Mesenchymal stem cell (in vitro differentiated cells and primary cell): Measurements from ENCODE around the gene NTSR1.
A peak's percentile ranks its signal among the peaks of the same experiment; 100 is the strongest.

Source experiments
- DNase-seq: peaks from one replicate; pipeline ENCODE4 v3.0.0-alpha.2; 2013
- H2AFZ ChIP-seq: one replicate; pipeline ENCODE4 v1.6.1; 2013; ENCODE audit warnings: low read depth, mild to moderate bottlenecking, control low read depth, inconsistent platforms, low read length, moderate library complexity
- H2AK5ac ChIP-seq: 2 replicates; pipeline ENCODE4 v1.6.1; 2013; ENCODE audit warnings: low read length, moderate library complexity, mild to moderate bottlenecking, inconsistent platforms; ENCODE audit not compliant: severe bottlenecking
- H2BK120ac ChIP-seq: one replicate; pipeline ENCODE4 v1.6.1; 2013; ENCODE audit warnings: low read depth, mild to moderate bottlenecking, inconsistent platforms, low read length, moderate library complexity
- H2BK12ac ChIP-seq, 2 experiments: one replicate each; pipeline ENCODE4 v1.6.1; 2013; ENCODE audit warnings: inconsistent platforms in 2 of 2, low read length in 2 of 2, mild to moderate bottlenecking in 2 of 2, moderate library complexity in 2 of 2, control low read depth in 1 of 2
- H2BK15ac ChIP-seq: one replicate; pipeline ENCODE4 v1.6.1; 2013; ENCODE audit warnings: mild to moderate bottlenecking, low read depth, inconsistent platforms; ENCODE audit not compliant: poor library complexity, severe bottlenecking
- H2BK5ac ChIP-seq: 2 replicates; pipeline ENCODE4 v1.6.1; 2013; ENCODE audit warnings: low read depth, mild to moderate bottlenecking, low read length, control low read depth, inconsistent platforms; ENCODE audit not compliant: poor library complexity, severe bottlenecking
- H3K14ac ChIP-seq, 2 experiments: one replicate each; pipeline ENCODE4 v1.6.1; 2013; ENCODE audit warnings: inconsistent platforms in 2 of 2, low read length in 2 of 2, control low read depth in 1 of 2, mild to moderate bottlenecking in 1 of 2, moderate library complexity in 1 of 2
- H3K18ac ChIP-seq, 2 experiments: one replicate each; pipeline ENCODE4 v1.6.1; 2013; ENCODE audit warnings: inconsistent platforms in 2 of 2, low read length in 2 of 2, control low read depth in 1 of 2, low read depth in 1 of 2, mild to moderate bottlenecking in 1 of 2
- H3K23ac ChIP-seq, 2 experiments: one replicate each; pipeline ENCODE4 v1.6.1; 2013; ENCODE audit warnings: inconsistent platforms in 2 of 2, low read length in 2 of 2, mild to moderate bottlenecking in 2 of 2, moderate library complexity in 2 of 2, control low read depth in 1 of 2
- H3K27ac ChIP-seq: 2 replicates; pipeline ENCODE4 v1.5.1; 2013; ENCODE audit warnings: mild to moderate bottlenecking, moderate library complexity, low read length, control low read depth, inconsistent platforms; ENCODE audit not compliant: poor library complexity, severe bottlenecking
- H3K27me3 ChIP-seq, 2 experiments: 2 replicates each; pipeline versions ENCODE4 v1.6.1 to v1.7.0; 2013; ENCODE audit warnings: low read length in 2 of 2, mild to moderate bottlenecking in 2 of 2, moderate library complexity in 2 of 2, control low read depth in 1 of 2, inconsistent platforms in 1 of 2; ENCODE audit not compliant: control insufficient read depth in 1 of 2, insufficient read depth in 1 of 2
- H3K36me3 ChIP-seq, 2 experiments: 2 replicates each; pipeline versions ENCODE4 v1.6.1 to v1.7.0; 2013; ENCODE audit warnings: low read length in 2 of 2, control low read depth in 1 of 2, inconsistent platforms in 1 of 2, low read depth in 1 of 2, mild to moderate bottlenecking in 1 of 2; ENCODE audit not compliant: insufficient read depth in 2 of 2, control insufficient read depth in 1 of 2
- H3K4ac ChIP-seq, 2 experiments: one replicate each; pipeline ENCODE4 v1.6.1; 2013; ENCODE audit warnings: inconsistent platforms in 2 of 2, low read length in 2 of 2, mild to moderate bottlenecking in 2 of 2, moderate library complexity in 2 of 2, control low read depth in 1 of 2, low read depth in 1 of 2
- H3K4me1 ChIP-seq: 2 replicates; pipeline ENCODE4 v1.6.1; 2013; ENCODE audit warnings: low read depth, low read length, control low read depth; ENCODE audit not compliant: control insufficient read depth, insufficient read depth
- H3K4me2 ChIP-seq: 2 replicates; pipeline ENCODE4 v1.6.1; 2013; ENCODE audit warnings: low read length, mild to moderate bottlenecking, inconsistent platforms; ENCODE audit not compliant: poor library complexity, severe bottlenecking
- H3K4me3 ChIP-seq, 2 experiments: 2 replicates each; pipeline versions ENCODE4 v1.5.1 to v1.7.0; 2013; ENCODE audit warnings: low read length in 2 of 2, mild to moderate bottlenecking in 2 of 2, control low read depth in 1 of 2, low read depth in 1 of 2; ENCODE audit not compliant: insufficient read depth in 1 of 2
- H3K79me1 ChIP-seq: replicated peaks from 2 replicates; pipeline ENCODE4 v1.6.1; 2013; ENCODE audit warnings: mild to moderate bottlenecking, control low read depth, low read length, inconsistent platforms; ENCODE audit not compliant: poor library complexity, severe bottlenecking
- H3K9ac ChIP-seq: 2 replicates; pipeline ENCODE4 v1.7.0; 2013; ENCODE audit warnings: mild to moderate bottlenecking, low read length, moderate library complexity
- H3K9me3 ChIP-seq: 2 replicates; pipeline ENCODE4 v1.7.0; 2013; ENCODE audit warnings: mild to moderate bottlenecking, low read length; ENCODE audit not compliant: control insufficient read depth
- H4K8ac ChIP-seq: one replicate; pipeline ENCODE4 v1.6.1; 2013; ENCODE audit warnings: inconsistent platforms, mild to moderate bottlenecking, low read length, moderate library complexity
- H4K91ac ChIP-seq: one replicate; pipeline ENCODE4 v1.6.1; 2013; ENCODE audit warnings: mild to moderate bottlenecking, low read length, inconsistent platforms
- WGBS: methylation state at CpG from one replicate; pipeline ENCODE4 v1.1.7; 2013; ENCODE audit warnings: mixed read lengths; 5-methylcytosine and 5-hydroxymethylcytosine counted together

The NTSR1 gene

DNA sequence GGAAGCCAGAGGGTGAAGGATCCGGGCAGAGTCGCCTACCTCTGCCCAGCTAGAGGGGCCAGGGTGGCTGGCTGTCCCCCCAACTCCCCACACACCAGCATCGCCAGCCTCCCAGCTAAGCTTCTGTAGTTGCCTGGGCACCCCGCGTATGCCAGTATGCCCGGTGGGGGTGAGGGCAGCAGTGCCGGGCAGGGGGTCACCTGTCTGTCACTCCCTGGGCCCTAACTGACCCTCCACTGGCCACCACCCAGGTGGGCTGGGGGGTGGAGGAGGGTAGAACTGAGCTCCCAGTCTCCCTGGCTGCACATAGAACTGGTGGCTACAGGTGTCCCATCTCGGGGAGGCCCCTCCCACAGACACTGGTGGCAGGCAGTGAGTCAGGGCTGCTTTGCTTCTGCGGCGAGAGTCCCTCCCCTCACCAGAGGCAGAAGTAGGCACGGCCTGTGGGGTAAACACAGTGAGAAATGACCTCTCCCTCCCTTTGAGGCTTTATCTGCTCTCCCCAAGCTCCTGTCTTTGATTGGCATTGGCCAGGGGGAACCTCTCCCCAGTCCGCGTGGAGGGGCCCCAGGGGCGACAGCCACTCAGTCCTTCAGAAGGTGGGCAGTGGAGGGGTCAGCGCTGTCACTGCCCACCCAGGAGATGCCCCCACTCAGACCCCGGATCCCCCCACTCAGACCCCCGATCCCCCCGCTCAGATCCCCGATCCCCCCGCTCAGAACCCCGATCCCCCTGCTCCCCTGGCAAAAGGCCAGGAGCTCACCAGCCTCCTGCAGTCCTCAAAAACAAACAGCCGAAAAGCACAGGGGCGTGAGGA, 2.5 kb downstream of the NTSR1 start:
- no peak overlapping the region for H3K27ac ChIP-seq
- no peak overlapping the region for H4K8ac ChIP-seq
- H3K4me3 ChIP-seq, result no peak overlapping the region
- no peak overlapping the region for H2BK120ac ChIP-seq
- peaks cover 0 to 4% of the 10 kb centered on the region in 2 experiments for H3K36me3 ChIP-seq
- H2AK5ac ChIP-seq, result no peak overlapping the region
- H3K4me1 ChIP-seq, result peaks cover 22% of the 10 kb centered on the region
- 81% methylated on average over 18 of the region's 23 CpGs for WGBS
- peak overlapping the region in 1 of 2 experiments; percentile 62 for H3K14ac ChIP-seq
- peaks cover 51 to 54% of the 10 kb centered on the region in 2 experiments for H3K27me3 ChIP-seq
- no peak overlapping the region for H3K9ac ChIP-seq
- H2BK5ac ChIP-seq, result no peak overlapping the region
- DNase-seq, result no peak
- no peak overlapping the region for H2BK12ac ChIP-seq
- no peak overlapping the region for H3K4ac ChIP-seq
- H3K9me3 ChIP-seq, result peaks cover 4% of the 10 kb centered on the region
- no peak overlapping the region for H3K23ac ChIP-seq
- H2AFZ ChIP-seq, result no peak overlapping the region
- H3K79me1 ChIP-seq, result no peaks in the 10 kb centered on the region
- no peak overlapping the region for H2BK15ac ChIP-seq
- H4K91ac ChIP-seq, result no peak overlapping the region
- no peak overlapping the region for H3K4me2 ChIP-seq
- H3K18ac ChIP-seq, result no peak overlapping the region

DNA sequence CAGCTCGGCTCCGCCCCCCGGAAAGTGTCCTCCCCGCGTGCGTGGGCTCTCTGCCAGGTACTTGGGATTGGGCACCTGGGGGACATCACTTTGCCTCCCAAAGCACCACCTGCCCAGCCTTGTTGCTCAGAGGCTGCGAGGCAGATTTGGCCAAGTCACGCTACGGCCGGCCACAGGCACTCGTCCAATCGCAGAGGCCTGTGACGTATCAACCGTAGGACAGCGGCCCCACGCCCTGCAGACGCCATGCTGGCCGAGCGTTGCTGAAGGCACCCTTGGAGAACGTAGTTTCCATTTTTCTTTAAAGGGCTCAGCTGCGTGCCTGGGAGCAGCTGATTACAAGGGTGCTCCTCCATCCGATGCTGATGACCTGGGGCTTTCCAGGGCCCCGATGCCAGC, 3.1 kb downstream of the NTSR1 start:
- Histone ChIP-seq H2BK5ac (no peak overlapping the region), H3K79me1 (no peaks in the 10 kb centered on the region), H2BK12ac (no peak overlapping the region), H3K27me3 (peaks cover 51 to 60% of the 10 kb centered on the region in 2 experiments), H2AK5ac (no peak overlapping the region), H4K8ac (no peak overlapping the region), H3K23ac (no peak overlapping the region), H2BK15ac (no peak overlapping the region), H3K36me3 (peaks cover 0 to 4% of the 10 kb centered on the region in 2 experiments), H4K91ac (no peak overlapping the region), H2BK120ac (no peak overlapping the region), H3K4me1 (peaks cover 26% of the 10 kb centered on the region), H3K9ac (no peak overlapping the region), H3K4me2 (no peak overlapping the region), H3K27ac (no peak overlapping the region), H3K18ac (no peak overlapping the region), H3K9me3 (peaks cover 4% of the 10 kb centered on the region), H3K4me3 (no peak overlapping the region), H3K4ac (no peak overlapping the region), H3K14ac (no peak overlapping the region), H2AFZ (no peak overlapping the region)
- 81% methylated on average over 23 of the region's 23 CpGs for WGBS
- no peak for DNase-seq

DNA sequence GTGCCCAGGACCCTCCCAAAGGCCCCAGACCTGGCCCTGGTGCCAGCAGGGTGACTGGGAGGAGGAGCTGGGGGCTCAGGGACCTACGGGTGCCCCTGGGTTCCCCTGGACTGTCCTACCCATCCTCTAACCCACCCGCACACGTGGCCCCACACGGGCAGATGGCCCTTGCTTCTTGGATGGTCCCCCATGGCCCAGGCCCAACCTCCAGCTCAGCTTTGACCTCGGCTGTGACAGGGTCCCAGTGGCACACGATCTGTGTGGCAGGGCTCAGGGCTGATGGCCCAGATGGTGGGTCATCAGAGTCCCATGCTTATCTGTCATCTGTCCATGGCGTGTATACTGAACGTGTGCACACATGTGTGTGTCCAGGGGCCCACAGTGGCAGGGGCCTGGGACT, 4.0 kb downstream of the NTSR1 start:
- 83% methylated on average over 8 of the region's 8 CpGs for WGBS
- Histone ChIP-seq H3K9me3 (peaks cover 4% of the 10 kb centered on the region), H3K36me3 (peaks cover 0 to 4% of the 10 kb centered on the region in 2 experiments), H3K14ac (no peak overlapping the region), H3K4ac (no peak overlapping the region), H2BK15ac (no peak overlapping the region), H3K18ac (no peak overlapping the region), H3K4me1 (peaks cover 26% of the 10 kb centered on the region), H3K23ac (peak overlapping the region in 1 of 2 experiments; percentile 14), H2BK5ac (no peak overlapping the region), H2BK12ac (no peak overlapping the region), H2AFZ (no peak overlapping the region), H3K79me1 (no peaks in the 10 kb centered on the region), H4K8ac (no peak overlapping the region), H3K4me2 (no peak overlapping the region), H3K27me3 (peaks cover 54 to 67% of the 10 kb centered on the region in 2 experiments), H3K27ac (no peak overlapping the region), H2BK120ac (no peak overlapping the region), H4K91ac (no peak overlapping the region), H2AK5ac (no peak overlapping the region), H3K4me3 (no peak overlapping the region), H3K9ac (no peak overlapping the region)
- DNase-seq, result no peak

DNA sequence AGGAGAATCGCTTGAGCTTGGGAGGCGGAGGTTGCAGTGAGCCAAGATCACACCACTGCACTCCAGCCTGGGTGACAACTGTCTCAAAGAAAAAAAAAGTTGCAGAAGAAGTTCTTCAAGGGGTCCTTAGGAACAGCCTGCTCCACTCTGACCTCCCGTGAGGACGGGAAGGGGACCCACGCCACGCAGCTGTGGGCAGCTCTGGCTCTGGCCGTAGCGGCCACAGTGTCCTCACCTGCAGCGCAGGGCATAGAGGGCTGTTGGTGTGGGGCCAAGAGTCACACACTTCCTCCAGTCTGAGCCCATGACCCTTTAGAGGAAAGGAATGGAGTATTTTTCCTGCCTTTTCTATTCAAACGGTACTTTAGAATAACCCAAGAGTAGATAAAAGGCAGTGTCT, 5.4 kb downstream of the NTSR1 start:
- Histone ChIP-seq H3K4ac (no peak overlapping the region), H3K18ac (no peak overlapping the region), H3K27ac (no peak overlapping the region), H3K36me3 (peaks cover 0 to 4% of the 10 kb centered on the region in 2 experiments), H2BK5ac (no peak overlapping the region), H3K4me2 (no peak overlapping the region), H3K14ac (no peak overlapping the region), H2BK12ac (no peak overlapping the region), H3K27me3 (peaks cover 47 to 65% of the 10 kb centered on the region in 2 experiments), H4K8ac (no peak overlapping the region), H2AFZ (no peak overlapping the region), H3K4me3 (no peak overlapping the region), H3K79me1 (no peaks in the 10 kb centered on the region), H3K23ac (no peak overlapping the region), H3K9ac (no peak overlapping the region), H3K9me3 (peaks cover 4% of the 10 kb centered on the region), H2BK120ac (no peak overlapping the region), H3K4me1 (peaks cover 16% of the 10 kb centered on the region), H2AK5ac (no peak overlapping the region), H2BK15ac (no peak overlapping the region), H4K91ac (no peak overlapping the region)
- 91% methylated on average over 8 of the region's 10 CpGs for WGBS
- DNase-seq, result no peak
